CD4-positive, alpha-beta T cell treated with Interleukin-2 at 100 ng/mL for 4 hours (primary cell): ENCODE measurements around the gene METTL25B.
A peak's percentile ranks its signal among the peaks of the same experiment; 100 is the strongest.

Experiments
- DNase-seq: peaks from one replicate; pipeline ENCODE4 v3.0.0-alpha.2; 2020; ENCODE audit warnings: low spot score

The METTL25B gene

DNA sequence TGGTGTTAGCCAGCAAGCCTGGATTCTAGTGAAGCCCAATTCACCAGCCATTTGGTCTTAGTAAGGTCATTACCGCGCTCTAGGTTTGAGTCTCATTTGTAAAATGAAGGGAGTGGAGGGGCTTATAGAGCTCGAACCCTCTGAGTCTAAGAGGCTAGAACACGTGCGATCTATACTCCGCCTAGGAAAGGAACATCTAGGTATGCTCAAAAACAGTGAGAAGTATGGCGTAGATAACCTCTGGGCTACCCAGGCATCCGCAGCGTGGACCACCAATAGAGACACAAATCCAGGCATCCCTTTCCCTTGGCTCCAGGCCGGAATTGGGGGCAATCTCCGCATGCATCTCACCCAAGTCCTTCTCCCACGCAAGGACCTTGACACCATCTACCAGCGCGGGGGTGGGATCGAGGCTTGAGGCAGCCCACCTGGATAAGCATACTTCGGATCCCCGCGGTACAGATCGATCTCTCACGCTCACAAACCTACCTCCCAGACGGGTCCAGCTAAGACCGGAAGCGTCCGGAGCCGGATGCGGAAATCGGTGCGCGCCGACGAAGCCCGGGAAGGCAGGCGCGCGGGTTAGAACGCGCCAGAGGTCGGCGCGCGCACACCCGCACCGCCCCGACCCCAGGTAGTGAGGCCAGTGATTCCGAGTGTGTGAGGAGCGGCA lies at the start of gene METTL25B:
TSS of gene METTL25B (plus strand) at position 544 of the 673 bp plus-strand sequence. CDS start 636 bp downstream, outside the sequence.
- peak; percentile 62 for DNase-seq

- no peak for DNase-seq
Observed at GRCh38 chr1:156680056-156680455, 48.2 kb upstream of the METTL25B start.

DNA sequence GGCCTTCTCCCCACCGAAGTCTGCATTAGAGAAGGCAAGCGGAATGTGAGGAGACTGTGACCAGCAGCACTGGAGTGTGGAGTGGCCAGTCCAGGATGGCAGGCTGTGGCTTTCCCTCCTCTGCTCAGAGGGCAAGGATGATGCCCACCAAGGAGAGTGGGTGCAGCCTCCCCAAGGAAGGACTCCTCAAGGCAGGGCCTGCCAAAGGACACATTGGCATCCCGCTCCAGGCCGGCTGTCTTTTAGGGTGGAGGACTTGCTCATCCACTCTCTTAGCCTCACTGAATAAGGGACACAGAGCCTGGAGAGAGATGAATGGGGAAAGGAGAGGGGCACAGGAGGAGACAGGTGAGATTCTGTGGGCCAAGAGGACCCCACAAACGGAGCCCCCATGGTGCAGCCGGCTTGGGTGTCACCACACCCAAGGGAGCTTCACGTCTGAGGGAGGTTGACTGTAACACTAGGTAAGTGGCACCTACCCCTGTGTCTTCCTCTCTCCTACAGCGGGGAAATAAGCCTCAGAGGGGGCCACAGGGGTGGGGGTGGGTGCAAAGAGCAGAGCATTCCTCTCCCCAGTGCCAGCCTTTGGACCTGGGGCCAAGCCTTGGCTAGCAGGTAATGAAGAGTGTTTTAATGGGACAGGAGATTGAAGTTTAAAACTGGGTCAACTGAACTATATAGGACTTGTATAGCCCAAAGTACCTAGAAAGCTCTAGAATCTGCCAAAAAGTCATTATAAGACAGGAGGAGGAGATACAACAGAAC lies 46.9 kb upstream of the METTL25B start:
- no peak for DNase-seq

DNA sequence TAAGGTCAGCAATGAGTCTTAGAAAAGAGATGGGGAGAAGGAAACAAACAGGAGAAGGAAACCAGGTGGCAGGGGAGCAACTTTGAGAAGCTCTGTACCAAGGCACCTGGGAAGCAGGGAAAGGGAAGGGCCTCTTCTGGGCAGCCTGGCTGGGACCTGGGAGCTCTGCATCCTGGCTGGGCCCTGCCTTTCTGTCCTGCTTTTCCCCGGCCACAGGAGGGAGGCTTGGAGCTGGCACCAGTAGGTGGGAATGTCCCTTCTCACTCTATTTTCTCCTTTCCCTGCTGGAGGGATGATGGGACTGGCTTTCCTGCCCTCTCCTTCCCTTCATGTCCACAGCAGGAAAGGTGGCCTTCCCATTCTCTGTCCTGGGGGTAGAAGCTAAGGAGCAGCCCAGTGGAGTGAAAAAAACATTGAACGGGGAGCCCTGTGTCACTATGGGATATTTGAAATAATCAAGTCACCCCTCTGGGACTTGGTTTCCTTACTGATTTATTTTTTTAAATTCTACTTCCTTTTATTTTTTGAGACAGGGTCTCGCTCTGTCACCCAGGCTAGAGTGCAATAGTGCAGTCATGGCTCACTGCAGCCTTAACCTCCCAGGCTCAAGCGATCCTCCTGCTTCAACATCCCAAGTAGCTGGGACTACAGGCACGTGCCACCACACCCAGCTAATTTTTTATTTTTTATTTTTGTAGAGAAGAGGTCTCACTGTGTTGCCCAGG lies 45.9 kb upstream of the METTL25B start:
- DNase-seq = no peak

DNA sequence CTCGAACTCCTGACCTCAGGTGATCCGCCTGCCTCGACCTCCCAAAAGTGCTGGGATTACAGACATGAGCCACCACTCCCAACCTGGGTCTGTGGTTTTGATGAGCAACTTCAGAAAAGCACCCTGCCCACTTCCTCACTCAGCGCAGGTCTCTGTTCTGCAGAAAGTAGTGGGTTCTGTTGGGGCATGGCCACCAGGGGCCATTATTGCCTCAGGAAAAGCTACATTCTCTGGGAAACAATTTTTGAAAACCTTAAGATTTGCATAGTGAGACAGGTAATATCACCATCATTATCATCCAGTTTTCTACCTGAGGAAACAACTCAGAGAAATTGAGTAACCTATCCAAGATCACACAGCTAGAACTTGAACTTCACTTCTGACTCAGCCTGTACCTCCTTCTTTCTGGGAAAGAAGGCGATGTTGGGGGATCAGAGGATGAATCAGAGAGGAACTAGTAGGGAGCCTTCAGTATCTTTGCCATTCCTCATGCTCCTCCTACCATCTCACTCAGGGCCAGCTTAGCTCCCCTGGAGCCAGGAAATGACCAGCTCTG lies 44.0 kb upstream of the METTL25B start:
- peak; percentile 12 for DNase-seq

GRCh38 chr1:156689035-156689952 lies 39.0 kb upstream of the METTL25B start:
- peak; percentile 78 for DNase-seq

DNA sequence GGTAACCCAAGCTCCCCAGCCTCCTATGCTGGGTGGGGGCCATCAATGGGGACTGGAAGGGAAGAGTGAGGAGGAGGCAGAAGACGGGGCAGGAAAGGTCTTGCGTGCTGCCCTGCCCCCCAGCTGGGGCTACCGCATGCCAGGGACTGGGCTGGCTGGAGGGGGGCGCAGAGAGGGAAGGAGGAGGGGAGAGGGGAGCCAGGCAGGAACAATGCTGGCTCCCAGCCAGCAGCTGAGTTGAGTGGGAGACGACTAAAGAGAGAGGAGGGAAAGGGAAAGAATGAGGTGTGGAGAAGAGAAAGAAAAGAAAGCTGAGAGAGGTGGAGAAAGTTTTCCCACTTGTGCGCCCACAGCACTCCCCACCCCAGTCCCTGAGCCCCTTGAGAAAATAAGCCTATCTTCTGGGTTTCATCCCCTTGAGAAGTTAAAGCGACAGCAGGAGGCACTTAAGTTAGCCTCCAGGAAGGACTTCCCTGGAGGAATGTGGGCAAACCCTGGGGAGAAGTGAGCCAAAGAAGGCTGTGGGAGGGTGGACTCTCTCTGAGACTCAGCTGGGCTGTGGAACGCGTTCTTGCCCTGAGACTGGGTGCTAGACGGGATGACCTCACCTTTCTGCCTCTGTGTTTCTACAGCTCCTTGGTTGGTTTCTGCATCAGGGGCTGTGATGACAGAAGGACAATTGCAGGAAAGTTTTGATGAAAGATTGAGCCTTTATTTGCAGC lies 38.2 kb upstream of the METTL25B start:
- DNase-seq = no peak

- DNase-seq = no peak
Observed at GRCh38 chr1:156690675-156691036, 37.6 kb upstream of the METTL25B start.

GRCh38 chr1:156691191-156691590 lies 37.1 kb upstream of the METTL25B start:
- DNase-seq = no peak

DNA sequence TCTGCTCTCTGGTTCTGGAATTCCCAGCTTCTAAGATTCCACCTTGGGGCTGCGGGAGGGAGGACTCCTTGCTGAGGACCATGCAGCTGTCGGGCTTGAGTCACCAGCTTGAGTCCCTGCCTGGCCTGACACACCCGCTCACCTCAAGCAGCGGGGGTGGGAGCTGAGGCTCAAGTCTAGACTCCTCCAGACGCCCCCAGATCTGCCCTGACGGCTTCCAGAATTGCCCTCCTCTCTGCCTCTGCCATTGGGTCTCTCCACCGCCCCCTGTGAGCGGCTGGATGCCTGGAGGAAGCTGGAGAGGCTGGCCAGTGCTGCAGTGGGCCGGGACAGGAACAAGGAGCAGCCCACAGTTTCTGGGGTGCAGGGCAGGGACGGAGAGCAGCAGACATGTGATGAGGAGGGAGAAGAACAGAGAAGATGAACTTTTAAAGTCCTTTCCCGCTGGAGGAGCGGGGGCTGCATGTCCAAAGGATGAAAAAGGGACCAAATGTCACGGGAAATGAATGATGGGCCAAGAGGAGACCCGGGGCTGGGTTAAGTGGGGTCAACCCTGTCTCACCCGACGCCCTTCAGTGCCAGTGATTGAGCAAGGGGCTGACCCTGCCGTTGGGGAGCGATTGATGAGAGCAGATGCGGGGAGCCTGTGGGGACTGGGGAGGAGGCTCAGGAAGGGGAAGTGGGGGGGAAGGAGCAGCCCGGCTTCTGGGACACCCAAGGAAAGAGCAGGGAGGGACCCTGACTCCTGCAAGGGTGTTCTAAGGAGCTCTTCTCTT lies 36.4 kb upstream of the METTL25B start:
- DNase-seq = no peak

DNA sequence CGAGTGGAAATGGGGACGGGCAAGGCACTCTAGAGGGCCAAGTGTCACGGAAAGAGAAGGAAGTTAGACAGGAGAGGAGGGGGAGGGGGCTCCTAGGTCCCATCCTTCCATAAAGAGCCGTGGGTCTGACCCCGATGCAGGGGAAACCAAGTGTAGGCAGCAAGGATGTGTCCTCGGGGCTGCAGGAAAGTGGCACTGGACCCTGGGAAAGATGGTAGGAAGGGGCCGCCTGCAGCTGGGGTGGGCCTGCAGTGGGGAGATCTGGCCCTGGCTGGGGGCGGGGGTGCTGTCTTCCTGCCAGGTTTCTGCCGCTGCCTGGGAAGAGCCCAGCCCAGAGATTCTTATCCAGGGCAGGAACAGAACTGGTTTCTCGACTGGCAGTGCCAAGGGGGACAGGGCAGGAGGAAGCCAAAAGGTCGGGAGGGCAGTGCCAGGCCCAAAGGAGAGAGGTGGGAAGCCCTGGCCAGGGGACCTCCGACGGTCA lies 35.8 kb upstream of the METTL25B start:
- DNase-seq = no peak

- no peak for DNase-seq
Observed at GRCh38 chr1:156692925-156693847, 35.1 kb upstream of the METTL25B start.

GRCh38 chr1:156693848-156694689 lies 34.2 kb upstream of the METTL25B start:
- no peak for DNase-seq

DNA sequence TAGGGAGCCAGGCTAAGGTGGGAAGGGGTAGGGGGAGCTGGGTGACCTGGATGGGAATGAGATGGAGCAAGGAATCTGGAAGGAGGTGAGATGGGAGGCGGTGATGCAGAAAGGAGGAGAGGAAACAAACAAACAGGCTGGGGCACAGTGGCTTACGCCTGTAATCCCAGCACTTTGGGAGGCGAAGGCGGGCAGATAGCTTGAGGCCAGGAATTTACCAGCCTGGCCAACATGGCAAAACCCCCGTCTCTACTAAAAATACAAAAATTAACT lies 33.6 kb upstream of the METTL25B start:
- DNase-seq = no peak

DNA sequence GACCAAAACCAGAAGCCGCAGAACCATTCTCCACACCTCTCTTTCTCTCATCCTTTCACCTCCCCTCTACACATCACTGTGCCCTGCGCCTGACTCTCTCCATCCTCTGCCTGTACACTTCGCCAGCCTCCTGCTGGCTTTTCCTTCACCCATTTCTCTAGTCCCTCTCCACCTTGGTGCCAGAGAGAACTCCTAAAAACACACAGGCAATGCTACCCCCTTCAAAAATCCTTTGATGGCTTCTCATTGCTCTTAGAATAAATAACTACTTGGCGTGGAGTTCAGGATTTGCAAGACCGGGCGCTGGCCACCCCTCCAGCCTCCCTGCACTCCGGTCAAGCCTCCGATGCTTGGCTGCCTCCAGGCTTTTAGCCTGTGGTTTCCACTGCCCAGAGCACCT lies 31.5 kb upstream of the METTL25B start:
- no peak for DNase-seq

GRCh38 chr1:156697481-156697880 lies 30.8 kb upstream of the METTL25B start:
- DNase-seq = no peak

DNA sequence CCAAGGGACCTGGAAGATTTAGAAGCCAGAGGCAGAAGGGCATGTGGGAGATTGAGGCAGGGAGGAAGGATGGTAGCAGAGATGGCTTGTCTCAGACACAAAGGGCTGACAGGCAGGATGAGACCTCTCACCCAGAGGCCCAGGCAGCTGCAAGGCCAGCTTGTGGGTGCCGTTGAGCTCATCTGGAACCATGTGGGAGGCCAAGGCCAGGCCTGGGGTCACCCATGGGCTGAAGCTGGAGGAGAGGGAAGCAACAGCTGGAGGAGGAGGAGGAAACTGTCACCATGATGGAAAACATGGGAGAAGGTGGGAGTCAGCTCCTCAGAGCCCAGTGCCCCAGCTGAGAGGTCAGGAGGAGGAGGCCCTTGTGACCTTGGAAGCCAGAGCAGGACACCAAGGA lies 29.3 kb upstream of the METTL25B start:
- DNase-seq = no peak
